Measurements from ENCODE around the gene TNPO3.

GRCh38 chr7:128937271-128937646, 117.7 kb downstream of the TNPO3 start:
- TF ChIP-seq CTCF (IDR thresholded peaks at IDR 0.05; ENCODE audit: insufficient read depth, low read length, poor library complexity, severe bottlenecking) = no peak
- no peak for TF ChIP-seq EZH2phosphoT487 (conservative IDR thresholded peaks at IDR 0.05; ENCODE audit: low read length)
